Measurements from ENCODE around the gene PLLP.
"Not testable (repeated sequence)": the region's sequence is repeated elsewhere in the genome, so short reads cannot be mapped to it uniquely, and the experiment has no call there.

PLLP gene

GRCh38 chr16:57271063-57271345 lies 13.5 kb downstream of the PLLP start:
- DNase-seq: no peak

- no peak for DNase-seq
Observed at GRCh38 chr16:57270221-57271062, 14.0 kb downstream of the PLLP start.

- DNase-seq: no peak
Observed at GRCh38 chr16:57268804-57269800, 15.4 kb downstream of the PLLP start.

GRCh38 chr16:57267343-57267742 lies 17.1 kb downstream of the PLLP start:
- DNase-seq: not testable (repeated sequence)

- no peak for DNase-seq
Observed at GRCh38 chr16:57266531-57267260, 17.8 kb downstream of the PLLP start.

GRCh38 chr16:57265850-57266530 lies 18.5 kb downstream of the PLLP start:
- no peak for DNase-seq

- DNase-seq: no peak
Observed at GRCh38 chr16:57264950-57265371, 19.5 kb downstream of the PLLP start.

GRCh38 chr16:57264381-57264780 lies 20.1 kb downstream of the PLLP start:
- DNase-seq: no peak

DNA sequence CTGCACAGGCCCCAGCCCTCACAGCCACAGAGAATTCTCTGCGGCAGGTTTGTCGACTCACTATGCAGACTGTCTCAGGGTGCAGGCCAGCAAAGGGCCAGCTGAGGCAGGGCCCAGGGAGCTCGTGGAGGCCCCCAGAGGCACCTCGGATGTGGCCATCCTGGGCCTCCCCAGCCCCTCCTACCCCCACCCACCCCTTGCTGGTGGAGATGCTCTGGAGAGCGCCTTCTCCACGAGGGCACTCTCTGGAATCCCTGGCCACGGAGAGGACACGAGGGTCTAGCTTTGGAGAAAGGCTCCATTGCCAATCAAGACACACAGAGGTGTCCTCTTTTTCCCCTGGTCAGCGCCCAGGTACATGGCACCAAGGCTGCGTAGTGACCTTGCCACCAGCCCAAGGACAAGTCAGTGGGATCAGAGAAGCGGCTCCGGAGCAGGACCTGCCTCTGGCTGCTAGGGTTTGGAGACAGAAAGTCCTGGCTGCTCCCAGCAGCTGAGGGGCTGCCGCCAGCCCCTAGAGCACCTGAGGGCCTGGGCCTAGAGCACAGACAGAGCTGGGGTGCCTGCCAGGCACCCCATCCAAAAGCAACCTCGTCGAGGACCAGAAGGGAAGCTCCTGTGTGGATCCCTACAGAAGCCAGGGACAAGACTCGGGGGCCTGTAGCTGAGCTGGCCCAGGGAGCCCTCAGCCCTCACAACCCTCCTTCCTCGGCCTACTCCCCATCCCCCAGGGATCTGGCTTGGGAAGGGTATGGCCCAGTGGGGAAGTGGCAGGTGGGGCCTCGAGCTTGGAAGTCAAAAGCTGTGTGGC lies 20.7 kb downstream of the PLLP start:
- no peak for DNase-seq

DNA sequence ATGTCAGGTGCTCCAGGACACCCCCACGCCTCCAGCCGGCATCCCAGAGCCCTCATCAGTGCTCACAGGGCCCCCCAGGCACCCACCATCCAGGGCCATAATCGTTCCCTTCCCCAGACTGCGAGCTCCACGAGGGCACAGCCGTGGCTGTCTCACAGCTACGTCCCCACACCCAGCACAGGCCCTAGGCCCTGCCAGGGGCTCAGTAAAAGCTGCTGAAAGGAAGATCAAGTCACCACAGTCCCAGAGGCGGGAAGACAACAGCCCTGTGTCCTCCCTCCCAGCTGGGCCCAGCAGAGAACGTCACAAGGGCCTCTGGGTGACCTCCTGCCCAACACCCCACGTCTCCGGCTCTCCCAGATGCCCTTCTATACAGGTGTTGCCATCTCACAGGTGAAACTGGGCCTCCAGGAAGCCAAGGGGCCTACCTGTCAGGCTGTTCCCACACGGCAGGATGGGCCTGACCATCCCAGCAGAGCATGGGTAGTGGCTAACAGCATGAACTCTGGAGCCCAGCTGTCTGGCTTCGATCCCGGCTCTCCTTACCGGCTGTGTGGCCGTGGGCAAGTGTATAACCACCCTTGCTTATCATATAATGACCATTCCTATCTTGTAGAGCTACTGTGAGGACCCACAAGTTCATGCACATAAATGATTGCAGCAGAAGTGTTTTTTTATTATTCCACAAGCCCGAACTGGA lies 21.5 kb downstream of the PLLP start:
- DNase-seq: no peak

GRCh38 chr16:57261806-57262205 lies 22.7 kb downstream of the PLLP start:
- no peak for DNase-seq

DNA sequence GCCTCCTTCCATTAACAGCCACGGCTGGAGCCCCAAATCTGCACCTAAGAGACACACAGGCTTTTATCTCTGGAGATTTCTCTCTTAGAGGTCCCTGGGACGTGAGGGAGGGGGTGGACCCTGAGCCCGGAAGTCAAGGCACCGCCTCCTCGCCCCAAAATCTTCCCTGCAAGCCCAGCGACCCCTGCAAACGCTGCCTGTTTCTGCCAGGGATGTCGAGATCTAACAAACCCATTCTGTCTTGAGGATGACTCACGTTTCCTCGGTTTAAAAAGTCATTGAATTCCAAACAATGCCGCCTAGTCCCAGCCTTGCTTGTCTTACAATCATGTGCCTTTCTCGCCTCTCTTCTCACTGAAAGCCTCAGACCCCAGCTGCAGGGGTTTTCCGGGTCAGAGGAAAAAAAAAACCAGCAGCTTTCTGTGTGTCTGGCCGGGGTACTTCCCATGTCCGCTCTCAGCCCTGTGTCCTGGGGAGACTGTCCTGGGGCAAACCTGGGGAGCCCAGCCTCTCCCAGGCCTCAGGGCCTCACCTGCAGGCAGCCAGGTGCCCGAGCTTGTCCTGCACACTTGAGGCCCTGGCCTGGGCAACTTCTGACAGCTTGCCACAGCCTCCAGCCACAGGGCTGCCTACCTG lies 24.1 kb downstream of the PLLP start:
- DNase-seq: no peak

- no peak for DNase-seq
Observed at GRCh38 chr16:57258910-57259475, 25.5 kb downstream of the PLLP start.

GRCh38 chr16:57258226-57258909 lies 26.1 kb downstream of the PLLP start:
- DNase-seq: no peak

GRCh38 chr16:57257455-57258070 lies 26.9 kb downstream of the PLLP start:
- no peak for DNase-seq

DNA sequence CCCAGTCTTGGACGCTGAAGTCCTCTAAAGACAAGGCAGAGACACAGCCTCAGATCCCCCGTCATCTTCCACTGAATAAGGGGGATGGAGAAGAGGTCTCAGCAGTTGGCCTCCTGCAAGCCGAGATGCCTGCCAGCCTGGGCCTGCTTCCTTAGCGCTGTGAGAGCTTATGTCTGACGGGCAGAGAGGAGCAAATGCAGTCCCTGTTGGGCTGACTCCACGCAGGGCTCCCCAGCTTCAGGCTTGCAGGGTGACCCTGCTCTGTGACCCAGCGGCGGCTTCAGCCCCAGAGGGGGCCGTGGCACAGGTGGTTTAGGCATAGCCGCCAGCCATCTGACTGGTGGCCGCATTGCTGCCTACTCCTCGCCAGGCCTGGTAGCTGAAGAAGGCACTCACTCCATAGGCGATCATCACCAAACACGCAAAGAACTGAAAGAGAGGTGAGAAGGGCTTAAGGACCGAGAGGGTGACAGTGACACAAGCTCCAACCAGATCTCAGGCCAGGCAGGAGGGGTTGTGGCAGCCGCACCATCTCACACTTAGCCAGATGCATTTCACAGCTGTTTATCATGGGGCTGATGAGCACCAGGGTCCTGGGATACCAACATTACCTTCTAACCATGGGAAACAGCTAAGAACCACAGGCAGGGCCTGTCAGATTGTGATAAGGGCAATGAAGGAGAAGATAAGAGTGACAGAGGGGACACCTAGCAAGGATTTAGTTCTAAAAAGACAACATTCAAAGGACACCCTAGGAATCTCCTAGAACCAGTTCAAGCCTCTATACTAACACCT lies 27.7 kb downstream of the PLLP start:
- DNase-seq: no peak

GRCh38 chr16:57255686-57256415 lies 28.6 kb downstream of the PLLP start:
- DNase-seq: no peak

- no peak for DNase-seq
Observed at GRCh38 chr16:57253466-57253865, 31.0 kb downstream of the PLLP start.

All from activated CD4-positive, CD25-positive, alpha-beta regulatory T cell (primary cell).